Astrocyte of the cerebellum (primary cell): ENCODE measurements around the gene RBMS1.
"Not testable (repeated sequence)": the region's sequence is repeated elsewhere in the genome, so short reads cannot be mapped to it uniquely, and the experiment has no call there.

ENCODE experiments used
- DNase-seq: peaks from one replicate; pipeline ENCODE4 v3.0.0-alpha.2; 2011; ENCODE audit warnings: low read depth
- H3K4me3 ChIP-seq: 2 replicates; pipeline ENCODE4 v1.5.1; 2011; ENCODE audit warnings: mild to moderate bottlenecking, low read depth, low read length, moderate library complexity
- in situ Hi-C: cut with HindIII; loops from 2 replicates; pipeline ENCODE4 v1.10.0; 2017; ENCODE audit warnings: low sequenced_read_pairs
- TF ChIP-seq, protein P1 (sequence below): IDR thresholded peaks from 2 replicates; pipeline ENCODE4 v1.5.1; 2012; ENCODE audit warnings: low read length, low read depth, moderate library complexity, mild to moderate bottlenecking; ENCODE audit errors: missing control alignments

The RBMS1 gene

DNA sequence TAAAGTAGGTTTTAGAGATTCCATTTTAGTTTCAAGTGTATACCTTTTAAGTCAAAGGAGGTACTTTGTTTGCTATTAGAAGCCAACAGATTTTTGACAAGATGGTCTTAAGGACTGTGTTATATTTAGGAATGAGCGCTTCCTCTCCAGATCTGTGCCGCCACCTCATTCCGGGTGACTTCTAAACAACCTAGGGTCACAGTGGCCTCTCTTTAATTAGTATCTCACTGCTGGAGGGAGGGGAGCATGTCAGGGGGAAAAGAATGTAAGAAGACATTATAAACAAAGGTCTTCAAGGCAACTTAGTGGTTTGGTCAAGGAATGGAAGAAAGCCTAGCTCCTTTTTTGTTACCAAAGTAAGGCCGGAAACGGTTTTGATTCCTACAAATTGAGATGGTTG is 67.0 kb downstream of the RBMS1 start:
- no peak for DNase-seq
- TF ChIP-seq, protein P1, sequence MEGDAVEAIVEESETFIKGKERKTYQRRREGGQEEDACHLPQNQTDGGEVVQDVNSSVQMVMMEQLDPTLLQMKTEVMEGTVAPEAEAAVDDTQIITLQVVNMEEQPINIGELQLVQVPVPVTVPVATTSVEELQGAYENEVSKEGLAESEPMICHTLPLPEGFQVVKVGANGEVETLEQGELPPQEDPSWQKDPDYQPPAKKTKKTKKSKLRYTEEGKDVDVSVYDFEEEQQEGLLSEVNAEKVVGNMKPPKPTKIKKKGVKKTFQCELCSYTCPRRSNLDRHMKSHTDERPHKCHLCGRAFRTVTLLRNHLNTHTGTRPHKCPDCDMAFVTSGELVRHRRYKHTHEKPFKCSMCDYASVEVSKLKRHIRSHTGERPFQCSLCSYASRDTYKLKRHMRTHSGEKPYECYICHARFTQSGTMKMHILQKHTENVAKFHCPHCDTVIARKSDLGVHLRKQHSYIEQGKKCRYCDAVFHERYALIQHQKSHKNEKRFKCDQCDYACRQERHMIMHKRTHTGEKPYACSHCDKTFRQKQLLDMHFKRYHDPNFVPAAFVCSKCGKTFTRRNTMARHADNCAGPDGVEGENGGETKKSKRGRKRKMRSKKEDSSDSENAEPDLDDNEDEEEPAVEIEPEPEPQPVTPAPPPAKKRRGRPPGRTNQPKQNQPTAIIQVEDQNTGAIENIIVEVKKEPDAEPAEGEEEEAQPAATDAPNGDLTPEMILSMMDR: no peak
- no peak overlapping the region for H3K4me3 ChIP-seq
- in situ Hi-C loops: no loop called here

DNA sequence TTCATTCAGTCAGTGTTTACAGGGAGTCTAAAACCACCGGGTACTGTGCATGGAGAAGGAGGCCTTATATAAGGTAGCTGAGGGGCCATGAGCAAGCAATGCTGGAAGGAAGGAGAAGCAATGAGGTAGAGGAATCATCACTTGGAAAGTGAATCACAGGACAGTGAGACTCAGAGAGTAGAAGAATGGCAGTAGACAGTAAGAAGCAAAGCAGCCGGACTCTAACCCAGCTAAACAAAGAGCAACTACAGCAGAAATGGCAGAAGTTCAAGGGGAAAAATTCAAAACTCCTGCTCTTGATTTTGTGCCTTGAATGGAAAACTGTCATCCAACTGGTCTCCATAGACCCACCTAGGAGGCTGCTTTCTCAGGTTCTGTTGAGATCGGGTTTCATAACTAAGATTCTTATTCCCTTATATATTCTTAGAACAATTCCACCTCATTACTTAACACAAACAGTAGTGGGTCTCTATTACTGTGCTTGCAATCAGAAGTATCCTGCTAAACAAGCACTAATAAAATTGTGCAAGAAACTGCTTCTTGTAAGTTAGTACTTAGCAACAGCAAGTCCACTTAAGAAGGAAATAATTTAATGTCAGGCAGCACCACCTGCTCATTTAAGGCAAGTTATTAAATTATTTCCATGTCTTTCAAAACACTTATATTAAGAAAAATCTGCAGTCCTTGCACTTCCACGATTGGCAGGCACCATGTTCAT is 68.0 kb downstream of the RBMS1 start:
- no peak for DNase-seq
- TF ChIP-seq, protein P1: no peak
- H3K4me3 ChIP-seq: no peak overlapping the region
- in situ Hi-C loops: no loop called here

DNA sequence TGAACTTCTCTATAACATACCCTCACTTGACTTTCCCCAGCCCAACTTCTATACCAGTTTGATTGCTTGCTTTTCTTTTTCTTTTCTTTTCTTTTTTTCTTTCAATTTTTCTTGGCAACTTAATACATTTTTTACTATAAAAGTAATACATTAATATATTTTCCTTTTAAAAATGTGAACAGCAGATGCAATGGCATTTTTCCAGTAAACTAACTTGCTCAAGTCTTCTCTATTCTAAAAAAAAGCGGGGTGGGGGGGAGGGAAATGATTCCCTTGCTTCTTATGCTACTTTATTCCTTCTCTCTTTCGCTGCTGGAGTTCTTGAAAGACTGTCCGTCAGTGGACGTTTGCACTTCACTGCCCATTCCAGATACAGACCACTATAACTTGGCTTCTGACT is 70.5 kb downstream of the RBMS1 start:
- TF ChIP-seq, protein P1: no peak
- no peak for DNase-seq
- H3K4me3 ChIP-seq: no peak overlapping the region
- in situ Hi-C loops: no loop called here

- DNase-seq, H3K4me3 ChIP-seq, in situ Hi-C loops: not testable (repeated sequence)
These were observed 71.7 kb downstream of the RBMS1 start for GRCh38 chr2:160421646-160422501.

DNA sequence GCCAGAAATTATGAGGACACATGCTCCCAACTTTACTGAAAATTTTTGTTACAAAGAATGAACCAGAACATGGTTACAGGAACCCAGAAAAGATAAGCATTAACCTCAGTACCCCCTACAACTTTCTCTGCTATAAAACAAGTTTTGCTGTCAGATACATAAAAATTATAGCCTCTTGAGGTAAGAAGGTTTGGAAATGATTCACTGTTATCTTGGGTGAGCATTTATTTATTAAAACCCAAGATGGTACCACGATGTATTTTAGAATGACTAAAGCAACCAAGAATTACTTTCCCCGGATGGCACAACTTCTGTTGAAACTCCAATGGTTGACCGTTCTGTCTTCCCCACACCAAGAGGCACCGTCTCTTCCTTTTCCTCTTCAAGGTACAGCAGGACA is 72.9 kb downstream of the RBMS1 start:
- TF ChIP-seq, protein P1: no peak
- DNase-seq: no peak
- in situ Hi-C loops: no loop called here
- no peak overlapping the region for H3K4me3 ChIP-seq

- peak; percentile 67 for DNase-seq
- H3K4me3 ChIP-seq: no peak overlapping the region
- TF ChIP-seq, protein P1: no peak
- in situ Hi-C loops: no loop called here
These were observed 73.7 kb downstream of the RBMS1 start for GRCh38 chr2:160419776-160420505.
